Breast epithelium (tissue), 3 donors: ENCODE data around the gene STRN4.

Experiments used
- CTCF ChIP-seq, 3 donors: fragments of 450-650 bp; IDR thresholded peaks; one replicate each; pipeline ENCODE4 v1.5.1; 2016 to 2017; ENCODE audit warnings: antibody characterized with exemption in 3 of 3, mild to moderate bottlenecking in 3 of 3, moderate library complexity in 3 of 3
- POLR2A ChIP-seq: fragments of 450-650 bp; IDR thresholded peaks from one replicate; pipeline ENCODE4 v1.6.1; 2016; ENCODE audit warnings: antibody characterized with exemption, mild to moderate bottlenecking, moderate library complexity

- no peak for TF ChIP-seq CTCF (IDR thresholded peaks at IDR 0.05)
- no peak for TF ChIP-seq POLR2A
These were observed 45.5 kb downstream of the STRN4 start for GRCh38 chr19:46700704-46701103.
